Measurements from ENCODE around the gene PTPRR.

GRCh38 chr12:70822412-70822811 lies 98.1 kb downstream of the PTPRR start:
- no peak for TF ChIP-seq CTCF (IDR thresholded peaks at IDR 0.05 in 2 of 3, conservative IDR thresholded peaks at IDR 0.05 in 1 of 3; ENCODE audit: control insufficient read depth in 2 of 3, extremely low read depth in 1 of 3, insufficient read depth in 1 of 3, low read depth in 3 of 3, low read length in 3 of 3)
- TF ChIP-seq EP300 (IDR thresholded peaks at IDR 0.05; ENCODE audit: borderline replicate concordance in 1 of 2, control insufficient read depth in 1 of 2, low read depth in 2 of 2, low read length in 2 of 2) = no peak
- no peak for TF ChIP-seq EZH2 (IDR thresholded peaks at IDR 0.05; ENCODE audit: borderline replicate concordance, control insufficient read depth, low read depth, low read length)
- TF ChIP-seq JUND (IDR thresholded peaks at IDR 0.05; ENCODE audit: low read depth, low read length) = no peak
- no peak for TF ChIP-seq RFX5 (IDR thresholded peaks at IDR 0.05; ENCODE audit: low read depth, low read length)
- TF ChIP-seq ZNF24 (IDR thresholded peaks at IDR 0.05) = no peak
- TF ChIP-seq, protein P1, sequence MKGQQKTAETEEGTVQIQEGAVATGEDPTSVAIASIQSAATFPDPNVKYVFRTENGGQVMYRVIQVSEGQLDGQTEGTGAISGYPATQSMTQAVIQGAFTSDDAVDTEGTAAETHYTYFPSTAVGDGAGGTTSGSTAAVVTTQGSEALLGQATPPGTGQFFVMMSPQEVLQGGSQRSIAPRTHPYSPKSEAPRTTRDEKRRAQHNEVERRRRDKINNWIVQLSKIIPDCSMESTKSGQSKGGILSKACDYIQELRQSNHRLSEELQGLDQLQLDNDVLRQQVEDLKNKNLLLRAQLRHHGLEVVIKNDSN (IDR thresholded peaks at IDR 0.05; ENCODE audit: borderline replicate concordance, extremely low read length, insufficient read depth, low read depth, low read length) = no peak
